ENCODE data around the gene CCDC144A.
"Not testable (repeated sequence)": the region's sequence is repeated elsewhere in the genome, so short reads cannot be mapped to it uniquely, and the experiment has no call there.

Gene CCDC144A

GRCh38 chr17:16823768-16824406 is 133.8 kb downstream of the CCDC144A start:
- peak in 1 of 2 donors; percentile 43 for DNase-seq (ENCODE audit: low spot score in 2 of 2)
- not testable (repeated sequence) for H3K4me1 Mint-ChIP-seq, H3K36me3 Mint-ChIP-seq, ATAC-seq, H3K9me3 Mint-ChIP-seq, H3K4me3 Mint-ChIP-seq, H3K27ac Mint-ChIP-seq
